ENCODE measurements around the gene SEPTIN10.

The SEPTIN10 gene

DNA sequence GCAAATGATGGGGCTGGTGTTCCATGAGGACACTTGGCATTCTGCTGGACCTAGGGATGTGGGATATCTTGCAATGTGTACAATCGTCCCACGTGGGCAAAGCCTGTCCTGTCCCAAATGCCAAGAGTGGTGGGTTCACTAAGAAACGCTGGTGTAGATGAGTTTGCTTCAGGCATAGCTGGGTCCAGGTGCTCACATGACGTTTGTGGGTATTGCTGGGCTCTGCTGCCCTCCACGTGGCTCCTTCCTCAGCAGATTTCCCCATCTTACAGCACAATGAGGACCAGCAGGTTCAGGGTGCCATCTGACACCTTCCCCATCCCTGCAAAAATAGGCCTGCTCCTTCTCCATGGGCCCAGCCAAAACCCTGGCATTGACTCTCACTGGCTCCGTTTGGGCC, 105.9 kb downstream of the SEPTIN10 start:
- Histone ChIP-seq H3K9ac (ENCODE audit: low read depth, low read length, poor library complexity) (no peak overlapping the region), H4K8ac (ENCODE audit: low read depth, low read length) (no peak overlapping the region), H3K9me3 (replicated peaks in 1 of 2; ENCODE audit: control insufficient read depth in 2 of 2, insufficient read depth in 1 of 2, low read depth in 1 of 2, low read length in 2 of 2) (peaks cover 7 to 8% of the 10 kb centered on the region in 2 donors), H3K4me3 (ENCODE audit: low read length in 2 of 2) (no peak overlapping the region), H3K27me3 (ENCODE audit: control insufficient read depth in 3 of 3, insufficient read depth in 3 of 3, low read depth in 1 of 3, low read length in 3 of 3) (peaks cover 0 to 8% (median 0%) of the 10 kb centered on the region in 3 experiments), H3K18ac (ENCODE audit: low read length) (no peak overlapping the region), H3K14ac (ENCODE audit: low read length) (no peak overlapping the region), H2AFZ (ENCODE audit: low read length) (no peak overlapping the region), H3K4me1 (ENCODE audit: control insufficient read depth in 2 of 2, insufficient read depth in 1 of 2, low read depth in 1 of 2, low read length in 2 of 2) (peaks cover 0 to 6% of the 10 kb centered on the region in 2 donors), H2BK15ac (ENCODE audit: low read length) (no peak overlapping the region), H3K4ac (ENCODE audit: low read length) (no peak overlapping the region), H4K91ac (ENCODE audit: low read depth, low read length, poor library complexity) (no peak overlapping the region), H2AK5ac (ENCODE audit: low read depth, low read length) (no peak overlapping the region), H2BK5ac (ENCODE audit: low read length) (no peak overlapping the region), H3K79me1 (ENCODE audit: low read depth, low read length) (no peaks in the 10 kb centered on the region), H3K27ac (replicated peaks; ENCODE audit: low read length) (no peak overlapping the region), H2BK12ac (ENCODE audit: low read length) (no peak overlapping the region), H3K23ac (ENCODE audit: low read depth, low read length, poor library complexity) (peak overlapping the region; percentile 2), H2BK120ac (ENCODE audit: low read depth, low read length) (no peak overlapping the region), H3K4me2 (ENCODE audit: insufficient read depth, low read length, poor library complexity, severe bottlenecking) (no peak overlapping the region), H3K36me3 (replicated peaks in 1 of 2; ENCODE audit: control insufficient read depth in 2 of 2, insufficient read depth in 2 of 2, low read length in 2 of 2) (no peaks in the 10 kb centered on the region)
- DNase-seq (ENCODE audit: low spot score) = no peak
- no CpG with 5 or more reads among the region's 6 CpGs for WGBS, 2 donors (ENCODE audit: extremely low coverage in 2 of 2, insufficient read length in 2 of 2, insufficient replicate concordance in 1 of 2)

DNA sequence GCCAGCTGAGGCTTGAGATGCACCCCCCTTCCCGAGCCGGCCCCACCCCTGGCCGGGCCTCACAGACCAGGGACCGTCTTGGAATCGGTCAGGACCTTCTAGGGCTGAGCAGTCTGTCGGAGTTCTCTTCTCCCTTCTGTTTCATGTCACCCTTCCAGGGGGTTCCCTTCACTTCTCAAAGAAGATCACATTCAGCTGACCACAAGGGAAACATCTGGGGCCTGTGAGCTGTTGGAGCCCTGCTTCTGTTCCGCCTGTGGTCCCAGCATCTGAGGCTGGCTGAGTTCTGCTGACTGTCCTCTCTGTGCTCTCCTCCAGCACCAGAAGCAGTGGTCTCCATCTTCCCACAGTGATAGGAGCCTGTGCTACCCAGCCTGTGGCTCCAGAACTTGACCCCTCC, 106.5 kb downstream of the SEPTIN10 start:
- H3K23ac ChIP-seq (ENCODE audit: low read depth, low read length, poor library complexity) = no peak overlapping the region
- peaks cover 0 to 8% (median 0%) of the 10 kb centered on the region in 3 experiments for H3K27me3 ChIP-seq (ENCODE audit: control insufficient read depth in 3 of 3, insufficient read depth in 3 of 3, low read depth in 1 of 3, low read length in 3 of 3)
- H3K4me3 ChIP-seq (ENCODE audit: low read length in 2 of 2) = no peak overlapping the region
- no peak overlapping the region for H3K27ac ChIP-seq (replicated peaks; ENCODE audit: low read length)
- WGBS, 2 donors (ENCODE audit: extremely low coverage in 2 of 2, insufficient read length in 2 of 2, insufficient replicate concordance in 1 of 2) = no CpG with 5 or more reads among the region's 7 CpGs
- H4K8ac ChIP-seq (ENCODE audit: low read depth, low read length) = no peak overlapping the region
- H3K4ac ChIP-seq (ENCODE audit: low read length) = no peak overlapping the region
- H2AFZ ChIP-seq (ENCODE audit: low read length) = no peak overlapping the region
- no peak overlapping the region for H2AK5ac ChIP-seq (ENCODE audit: low read depth, low read length)
- no peaks in the 10 kb centered on the region for H3K36me3 ChIP-seq (replicated peaks in 1 of 2; ENCODE audit: control insufficient read depth in 2 of 2, insufficient read depth in 2 of 2, low read length in 2 of 2)
- H3K18ac ChIP-seq (ENCODE audit: low read length) = peak overlapping the region; percentile 23
- no peaks in the 10 kb centered on the region for H3K79me1 ChIP-seq (ENCODE audit: low read depth, low read length)
- H2BK12ac ChIP-seq (ENCODE audit: low read length) = no peak overlapping the region
- H3K9ac ChIP-seq (ENCODE audit: low read depth, low read length, poor library complexity) = no peak overlapping the region
- no peak overlapping the region for H4K91ac ChIP-seq (ENCODE audit: low read depth, low read length, poor library complexity)
- H2BK120ac ChIP-seq (ENCODE audit: low read depth, low read length) = no peak overlapping the region
- H3K4me2 ChIP-seq (ENCODE audit: insufficient read depth, low read length, poor library complexity, severe bottlenecking) = no peak overlapping the region
- no peak for DNase-seq (ENCODE audit: low spot score)
- H3K14ac ChIP-seq (ENCODE audit: low read length) = no peak overlapping the region
- H2BK15ac ChIP-seq (ENCODE audit: low read length) = no peak overlapping the region
- no peak overlapping the region for H2BK5ac ChIP-seq (ENCODE audit: low read length)
- H3K4me1 ChIP-seq (ENCODE audit: control insufficient read depth in 2 of 2, insufficient read depth in 1 of 2, low read depth in 1 of 2, low read length in 2 of 2) = peaks cover 0 to 8% of the 10 kb centered on the region in 2 donors
- H3K9me3 ChIP-seq (replicated peaks in 1 of 2; ENCODE audit: control insufficient read depth in 2 of 2, insufficient read depth in 1 of 2, low read depth in 1 of 2, low read length in 2 of 2) = peaks cover 7 to 8% of the 10 kb centered on the region in 2 donors

DNA sequence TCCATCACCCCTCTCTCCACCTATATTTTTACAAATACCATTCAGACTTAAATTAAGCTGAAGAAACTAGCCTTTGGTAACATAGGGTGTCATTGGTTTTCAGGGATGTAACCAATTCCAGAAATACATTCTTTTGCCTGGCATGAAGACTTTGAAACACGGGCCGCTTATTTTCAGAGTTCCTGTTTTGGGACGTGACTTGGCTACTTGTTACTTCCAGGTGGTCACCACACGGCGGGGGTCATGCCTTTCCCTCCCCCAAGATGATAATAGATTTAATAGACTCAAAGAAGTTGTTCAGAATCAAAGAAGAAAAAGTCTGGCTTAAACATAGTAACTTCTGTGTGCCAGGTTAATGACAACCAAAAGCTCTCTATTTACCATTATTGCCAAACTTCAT, 110.6 kb downstream of the SEPTIN10 start:
- Histone ChIP-seq H2BK5ac (ENCODE audit: low read length) (no peak overlapping the region), H3K36me3 (replicated peaks in 1 of 2; ENCODE audit: control insufficient read depth in 2 of 2, insufficient read depth in 2 of 2, low read length in 2 of 2) (no peaks in the 10 kb centered on the region), H3K18ac (ENCODE audit: low read length) (no peak overlapping the region), H2AFZ (ENCODE audit: low read length) (no peak overlapping the region), H3K79me1 (ENCODE audit: low read depth, low read length) (no peaks in the 10 kb centered on the region), H3K23ac (ENCODE audit: low read depth, low read length, poor library complexity) (no peak overlapping the region), H2AK5ac (ENCODE audit: low read depth, low read length) (no peak overlapping the region), H3K27ac (replicated peaks; ENCODE audit: low read length) (no peak overlapping the region), H3K9me3 (replicated peaks in 1 of 2; ENCODE audit: control insufficient read depth in 2 of 2, insufficient read depth in 1 of 2, low read depth in 1 of 2, low read length in 2 of 2) (peaks cover 5 to 8% of the 10 kb centered on the region in 2 donors), H3K27me3 (ENCODE audit: control insufficient read depth in 3 of 3, insufficient read depth in 3 of 3, low read depth in 1 of 3, low read length in 3 of 3) (no peaks in the 10 kb centered on the region), H3K4ac (ENCODE audit: low read length) (no peak overlapping the region), H2BK15ac (ENCODE audit: low read length) (no peak overlapping the region), H4K91ac (ENCODE audit: low read depth, low read length, poor library complexity) (no peak overlapping the region), H4K8ac (ENCODE audit: low read depth, low read length) (no peak overlapping the region), H3K4me1 (ENCODE audit: control insufficient read depth in 2 of 2, insufficient read depth in 1 of 2, low read depth in 1 of 2, low read length in 2 of 2) (peaks cover 0 to 8% of the 10 kb centered on the region in 2 donors), H2BK12ac (ENCODE audit: low read length) (no peak overlapping the region), H3K4me2 (ENCODE audit: insufficient read depth, low read length, poor library complexity, severe bottlenecking) (no peak overlapping the region), H3K14ac (ENCODE audit: low read length) (no peak overlapping the region), H3K9ac (ENCODE audit: low read depth, low read length, poor library complexity) (no peak overlapping the region), H2BK120ac (ENCODE audit: low read depth, low read length) (no peak overlapping the region), H3K4me3 (ENCODE audit: low read length in 2 of 2) (no peak overlapping the region)
- no CpG with 5 or more reads among the region's 5 CpGs for WGBS, 2 donors (ENCODE audit: extremely low coverage in 2 of 2, insufficient read length in 2 of 2, insufficient replicate concordance in 1 of 2)
- no peak for DNase-seq (ENCODE audit: low spot score)

DNA sequence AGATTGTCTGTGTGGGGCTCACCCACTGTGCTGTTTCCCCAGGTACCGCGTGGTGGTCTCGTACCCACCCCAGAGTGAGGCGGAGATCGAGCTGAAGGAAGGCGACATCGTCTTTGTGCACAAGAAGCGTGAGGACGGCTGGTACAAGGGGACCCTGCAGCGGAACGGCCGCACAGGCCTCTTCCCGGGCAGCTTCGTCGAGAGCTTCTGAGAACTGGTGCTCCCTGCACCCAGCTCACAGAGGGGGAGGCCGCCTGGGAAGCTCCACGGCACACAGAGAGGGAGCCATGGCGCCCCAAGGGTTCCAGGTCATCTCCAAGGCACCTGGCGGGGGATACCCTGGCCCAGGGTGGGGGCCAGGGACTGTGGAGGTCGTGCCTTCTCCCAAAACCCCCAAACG, 112.3 kb downstream of the SEPTIN10 start:
- Histone ChIP-seq H2BK120ac (ENCODE audit: low read depth, low read length) (no peak overlapping the region), H2AK5ac (ENCODE audit: low read depth, low read length) (no peak overlapping the region), H2BK5ac (ENCODE audit: low read length) (no peak overlapping the region), H3K27me3 (ENCODE audit: control insufficient read depth in 3 of 3, insufficient read depth in 3 of 3, low read depth in 1 of 3, low read length in 3 of 3) (no peaks in the 10 kb centered on the region), H3K27ac (replicated peaks; ENCODE audit: low read length) (no peak overlapping the region), H3K14ac (ENCODE audit: low read length) (peak overlapping the region; percentile 90), H3K79me1 (ENCODE audit: low read depth, low read length) (no peaks in the 10 kb centered on the region), H3K4ac (ENCODE audit: low read length) (no peak overlapping the region), H3K4me2 (ENCODE audit: insufficient read depth, low read length, poor library complexity, severe bottlenecking) (no peak overlapping the region), H2BK12ac (ENCODE audit: low read length) (peak overlapping the region; percentile 46), H3K4me3 (ENCODE audit: low read length in 2 of 2) (no peak overlapping the region), H3K9ac (ENCODE audit: low read depth, low read length, poor library complexity) (no peak overlapping the region), H4K91ac (ENCODE audit: low read depth, low read length, poor library complexity) (no peak overlapping the region), H3K4me1 (ENCODE audit: control insufficient read depth in 2 of 2, insufficient read depth in 1 of 2, low read depth in 1 of 2, low read length in 2 of 2) (peaks cover 0 to 8% of the 10 kb centered on the region in 2 donors), H4K8ac (ENCODE audit: low read depth, low read length) (no peak overlapping the region), H2BK15ac (ENCODE audit: low read length) (no peak overlapping the region), H3K18ac (ENCODE audit: low read length) (peak overlapping the region; percentile 44), H3K36me3 (replicated peaks in 1 of 2; ENCODE audit: control insufficient read depth in 2 of 2, insufficient read depth in 2 of 2, low read length in 2 of 2) (no peaks in the 10 kb centered on the region), H3K9me3 (replicated peaks in 1 of 2; ENCODE audit: control insufficient read depth in 2 of 2, insufficient read depth in 1 of 2, low read depth in 1 of 2, low read length in 2 of 2) (peaks cover 5 to 8% of the 10 kb centered on the region in 2 donors), H2AFZ (ENCODE audit: low read length) (no peak overlapping the region), H3K23ac (ENCODE audit: low read depth, low read length, poor library complexity) (no peak overlapping the region)
- no CpG with 5 or more reads among the region's 21 CpGs for WGBS, 2 donors (ENCODE audit: extremely low coverage in 2 of 2, insufficient read length in 2 of 2, insufficient replicate concordance in 1 of 2)
- DNase-seq (ENCODE audit: low spot score) = no peak
